ENCODE results near the gene BACE1-AS.

Gene BACE1-AS

DNA sequence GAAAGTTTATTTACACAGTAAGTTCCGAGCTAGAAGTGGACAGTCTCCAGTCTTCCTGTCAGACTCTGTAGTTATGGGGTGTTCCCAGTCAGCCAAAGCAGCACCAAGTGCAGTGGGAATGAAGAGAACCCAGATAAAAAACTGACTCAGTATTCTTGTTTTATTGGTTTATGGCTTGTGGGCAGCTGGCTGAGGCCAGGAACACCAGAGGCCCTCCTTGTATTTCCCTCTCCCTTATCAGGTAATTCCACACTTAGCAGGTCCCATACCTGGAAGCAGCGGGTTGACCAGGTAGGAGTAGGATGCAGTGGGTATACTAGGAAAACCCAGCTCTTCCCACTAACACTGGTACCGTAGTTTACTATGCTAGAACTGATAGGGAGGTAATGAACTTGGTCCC lies 3.5 kb upstream of the BACE1-AS start:
- ChIA-PET CTCF (interaction anchor here (0.6 kb wide), 1 partner anchor 20 kb away, joined by 3 read pairs; no protein-coding TSS in a partner anchor), POLR2A (no interaction called here)
- Histone ChIP-seq H3K9me3 (ENCODE audit: control extremely low read depth in 1 of 5, control insufficient read depth in 4 of 5, insufficient read depth in 2 of 5, low read depth in 1 of 5, low read length in 4 of 5) (no peaks in the 10 kb centered on the region), H3K4me3 (ENCODE audit: control insufficient read depth in 1 of 7, extremely low read depth in 1 of 7, insufficient read depth in 4 of 7, low read depth in 2 of 7, low read length in 6 of 7) (no peak overlapping the region), H3K27me3 (replicated peaks in 2 of 5; ENCODE audit: control insufficient read depth in 4 of 5, insufficient read depth in 5 of 5, low read length in 4 of 5) (no peaks in the 10 kb centered on the region), H3K27ac (ENCODE audit: insufficient read depth in 1 of 2, low read depth in 1 of 2, low read length in 2 of 2, poor library complexity in 1 of 2, severe bottlenecking in 2 of 2) (no peak overlapping the region), H3K4me1 (ENCODE audit: control extremely low read depth in 1 of 4, control insufficient read depth in 4 of 4, insufficient read depth in 4 of 4, low read length in 3 of 4) (no peaks in the 10 kb centered on the region), H3K36me3 (ENCODE audit: control insufficient read depth in 4 of 4, insufficient read depth in 4 of 4, low read length in 3 of 4) (peaks cover 13 to 73% (median 57%) of the 10 kb centered on the region in 4 experiments)
- DNase-seq = no peak
- WGBS (ENCODE audit: insufficient coverage) = 67% methylated on average over 1 of the region's 3 CpGs

DNA sequence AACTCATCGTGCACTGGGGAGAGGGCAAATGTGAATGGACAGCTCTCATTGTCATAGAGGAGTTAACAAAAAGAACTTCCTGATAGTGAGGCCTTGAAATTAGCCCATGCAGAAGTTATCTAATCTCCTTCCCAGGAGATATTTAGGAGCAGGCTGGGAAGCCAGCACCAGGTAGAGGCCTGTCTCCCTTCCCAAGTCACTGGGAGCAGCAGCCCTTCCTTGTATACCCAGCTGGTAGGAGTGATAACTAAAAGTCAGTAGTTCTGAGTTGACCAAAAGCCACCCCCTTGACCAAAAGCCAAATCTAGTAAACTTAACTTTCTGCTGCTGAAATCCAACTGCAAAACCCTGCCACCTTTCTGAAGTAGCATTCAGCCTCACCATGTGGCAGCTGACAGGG lies 1.4 kb upstream of the BACE1-AS start:
- no peak overlapping the region for H3K27ac ChIP-seq (ENCODE audit: insufficient read depth in 1 of 2, low read depth in 1 of 2, low read length in 2 of 2, poor library complexity in 1 of 2, severe bottlenecking in 2 of 2)
- H3K27me3 ChIP-seq (replicated peaks in 2 of 5; ENCODE audit: control insufficient read depth in 4 of 5, insufficient read depth in 5 of 5, low read length in 4 of 5) = no peaks in the 10 kb centered on the region
- H3K4me1 ChIP-seq (ENCODE audit: control extremely low read depth in 1 of 4, control insufficient read depth in 4 of 4, insufficient read depth in 4 of 4, low read length in 3 of 4) = no peaks in the 10 kb centered on the region
- DNase-seq = no peak
- POLR2A ChIA-PET = no interaction called here
- no peaks in the 10 kb centered on the region for H3K9me3 ChIP-seq (ENCODE audit: control extremely low read depth in 1 of 5, control insufficient read depth in 4 of 5, insufficient read depth in 2 of 5, low read depth in 1 of 5, low read length in 4 of 5)
- WGBS (ENCODE audit: insufficient coverage) = 100% methylated on average over 1 of the region's 1 CpG
- peaks cover 11 to 65% (median 52%) of the 10 kb centered on the region in 4 experiments for H3K36me3 ChIP-seq (ENCODE audit: control insufficient read depth in 4 of 4, insufficient read depth in 4 of 4, low read length in 3 of 4)
- CTCF ChIA-PET = no interaction called here
- H3K4me3 ChIP-seq (ENCODE audit: control insufficient read depth in 1 of 7, extremely low read depth in 1 of 7, insufficient read depth in 4 of 7, low read depth in 2 of 7, low read length in 6 of 7) = no peak overlapping the region

DNA sequence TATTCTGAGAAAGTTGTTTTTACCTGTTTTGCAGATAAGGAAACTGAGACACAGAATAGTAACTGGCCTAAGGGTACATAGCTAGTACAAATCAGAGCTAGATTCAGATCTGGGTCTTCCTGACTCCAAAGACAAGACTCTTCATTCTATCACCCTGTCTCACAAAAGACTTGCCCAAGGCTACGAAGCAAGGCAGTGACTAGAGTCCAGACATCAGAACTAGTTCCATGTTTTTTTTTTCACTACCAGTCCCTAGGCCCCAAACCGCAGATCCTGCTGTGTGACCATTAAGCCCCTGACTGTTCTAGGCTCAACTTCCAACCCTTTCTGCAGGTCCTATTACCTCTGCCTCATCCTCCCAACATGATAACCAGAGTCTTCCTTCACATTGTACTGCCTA lies 1.5 kb downstream of the BACE1-AS start:
- Histone ChIP-seq H3K4me1 (ENCODE audit: control extremely low read depth in 1 of 4, control insufficient read depth in 4 of 4, insufficient read depth in 4 of 4, low read length in 3 of 4) (no peaks in the 10 kb centered on the region), H3K4me3 (ENCODE audit: control insufficient read depth in 1 of 7, extremely low read depth in 1 of 7, insufficient read depth in 4 of 7, low read depth in 2 of 7, low read length in 6 of 7) (no peak overlapping the region), H3K27me3 (replicated peaks in 2 of 5; ENCODE audit: control insufficient read depth in 4 of 5, insufficient read depth in 5 of 5, low read length in 4 of 5) (no peaks in the 10 kb centered on the region), H3K36me3 (ENCODE audit: control insufficient read depth in 4 of 4, insufficient read depth in 4 of 4, low read length in 3 of 4) (peaks cover 3 to 54% (median 39%) of the 10 kb centered on the region in 4 experiments), H3K9me3 (ENCODE audit: control extremely low read depth in 1 of 5, control insufficient read depth in 4 of 5, insufficient read depth in 2 of 5, low read depth in 1 of 5, low read length in 4 of 5) (no peaks in the 10 kb centered on the region), H3K27ac (ENCODE audit: insufficient read depth in 1 of 2, low read depth in 1 of 2, low read length in 2 of 2, poor library complexity in 1 of 2, severe bottlenecking in 2 of 2) (no peak overlapping the region)
- POLR2A ChIA-PET = interaction anchor here (0.6 kb wide), 1 partner anchor 11 kb away, joined by 4 read pairs; no protein-coding TSS in a partner anchor
- no peak for DNase-seq
- 100% methylated on average over 2 of the region's 2 CpGs for WGBS (ENCODE audit: insufficient coverage)
- CTCF ChIA-PET = interaction anchor here (0.9 kb wide), 1 partner anchor 9 kb away, joined by 3 read pairs; no protein-coding TSS in a partner anchor

DNA sequence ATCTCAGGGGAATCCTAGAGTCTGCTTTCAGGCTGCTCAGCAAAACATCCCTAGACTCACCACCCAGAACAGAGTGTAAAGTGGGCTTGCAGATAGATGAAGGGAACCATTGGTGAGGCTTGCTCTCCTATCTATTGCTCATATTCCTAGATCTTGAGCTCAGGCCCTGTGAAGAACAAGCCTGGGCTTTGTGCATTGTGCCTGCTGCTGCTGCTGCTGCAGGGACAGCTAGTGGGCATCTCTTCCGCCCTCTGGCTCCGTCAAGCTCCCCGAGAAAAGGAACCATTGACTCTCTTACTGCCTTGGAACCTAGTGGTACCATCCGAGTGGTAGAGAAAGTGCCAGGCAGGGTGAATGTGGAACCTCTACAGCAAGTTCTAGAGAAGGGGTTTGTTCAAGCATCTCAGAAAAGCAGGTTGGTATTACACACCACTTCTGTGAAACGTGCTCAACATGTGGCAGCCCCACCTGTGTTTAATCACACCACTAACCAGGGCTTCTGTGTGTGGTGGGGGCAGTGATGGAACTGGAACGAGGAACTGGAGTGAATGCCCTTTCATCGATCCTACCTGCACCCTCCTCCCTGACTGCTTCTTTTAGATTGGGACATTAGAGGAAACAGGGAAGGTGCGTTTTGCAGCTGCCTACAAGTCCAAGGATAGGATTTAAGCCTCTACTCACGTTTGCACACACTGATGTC lies 4.4 kb downstream of the BACE1-AS start:
- DNase-seq = no peak
- H3K27me3 ChIP-seq (replicated peaks in 2 of 5; ENCODE audit: control insufficient read depth in 4 of 5, insufficient read depth in 5 of 5, low read length in 4 of 5) = no peaks in the 10 kb centered on the region
- ChIA-PET CTCF (no interaction called here), POLR2A (no interaction called here)
- peaks cover 0 to 27% (median 15%) of the 10 kb centered on the region in 4 experiments for H3K36me3 ChIP-seq (ENCODE audit: control insufficient read depth in 4 of 4, insufficient read depth in 4 of 4, low read length in 3 of 4)
- WGBS (ENCODE audit: insufficient coverage) = 98% methylated on average over 6 of the region's 9 CpGs
- no peaks in the 10 kb centered on the region for H3K9me3 ChIP-seq (ENCODE audit: control extremely low read depth in 1 of 5, control insufficient read depth in 4 of 5, insufficient read depth in 2 of 5, low read depth in 1 of 5, low read length in 4 of 5)
- H3K27ac ChIP-seq (ENCODE audit: insufficient read depth in 1 of 2, low read depth in 1 of 2, low read length in 2 of 2, poor library complexity in 1 of 2, severe bottlenecking in 2 of 2) = no peak overlapping the region
- no peak overlapping the region for H3K4me3 ChIP-seq (ENCODE audit: control insufficient read depth in 1 of 7, extremely low read depth in 1 of 7, insufficient read depth in 4 of 7, low read depth in 2 of 7, low read length in 6 of 7)
- peaks cover 0 to 3% (median 0%) of the 10 kb centered on the region in 4 experiments for H3K4me1 ChIP-seq (ENCODE audit: control extremely low read depth in 1 of 4, control insufficient read depth in 4 of 4, insufficient read depth in 4 of 4, low read length in 3 of 4)

DNA sequence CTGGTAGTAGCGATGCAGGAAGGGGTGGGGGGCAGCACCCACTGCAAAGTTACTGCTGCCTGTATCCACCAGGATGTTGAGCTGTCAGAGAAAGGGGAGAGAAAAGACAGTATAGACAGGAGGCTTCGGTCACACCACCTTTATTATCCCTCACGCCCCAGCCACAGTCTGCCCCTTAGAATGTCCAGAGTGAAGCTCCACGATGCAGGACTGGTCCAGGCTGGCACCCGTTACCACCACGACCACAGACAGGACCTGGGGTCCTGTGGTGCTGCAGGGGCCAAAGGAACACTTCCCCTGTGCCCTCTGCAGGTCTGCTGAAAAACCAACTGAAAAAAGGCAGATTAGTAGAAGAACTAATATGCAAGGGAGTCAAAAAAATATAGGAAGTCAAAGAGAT lies 5.7 kb downstream of the BACE1-AS start:
- 82% methylated on average over 5 of the region's 6 CpGs for WGBS (ENCODE audit: insufficient coverage)
- Histone ChIP-seq H3K9me3 (ENCODE audit: control extremely low read depth in 1 of 5, control insufficient read depth in 4 of 5, insufficient read depth in 2 of 5, low read depth in 1 of 5, low read length in 4 of 5) (no peaks in the 10 kb centered on the region), H3K27ac (ENCODE audit: insufficient read depth in 1 of 2, low read depth in 1 of 2, low read length in 2 of 2, poor library complexity in 1 of 2, severe bottlenecking in 2 of 2) (no peak overlapping the region), H3K27me3 (replicated peaks in 2 of 5; ENCODE audit: control insufficient read depth in 4 of 5, insufficient read depth in 5 of 5, low read length in 4 of 5) (no peaks in the 10 kb centered on the region), H3K36me3 (ENCODE audit: control insufficient read depth in 4 of 4, insufficient read depth in 4 of 4, low read length in 3 of 4) (peaks cover 0 to 19% (median 8%) of the 10 kb centered on the region in 4 experiments), H3K4me3 (ENCODE audit: control insufficient read depth in 1 of 7, extremely low read depth in 1 of 7, insufficient read depth in 4 of 7, low read depth in 2 of 7, low read length in 6 of 7) (no peak overlapping the region), H3K4me1 (ENCODE audit: control extremely low read depth in 1 of 4, control insufficient read depth in 4 of 4, insufficient read depth in 4 of 4, low read length in 3 of 4) (peaks cover 0 to 3% (median 0%) of the 10 kb centered on the region in 4 experiments)
- CTCF ChIA-PET = no interaction called here
- POLR2A ChIA-PET = no interaction called here
- DNase-seq = no peak

DNA sequence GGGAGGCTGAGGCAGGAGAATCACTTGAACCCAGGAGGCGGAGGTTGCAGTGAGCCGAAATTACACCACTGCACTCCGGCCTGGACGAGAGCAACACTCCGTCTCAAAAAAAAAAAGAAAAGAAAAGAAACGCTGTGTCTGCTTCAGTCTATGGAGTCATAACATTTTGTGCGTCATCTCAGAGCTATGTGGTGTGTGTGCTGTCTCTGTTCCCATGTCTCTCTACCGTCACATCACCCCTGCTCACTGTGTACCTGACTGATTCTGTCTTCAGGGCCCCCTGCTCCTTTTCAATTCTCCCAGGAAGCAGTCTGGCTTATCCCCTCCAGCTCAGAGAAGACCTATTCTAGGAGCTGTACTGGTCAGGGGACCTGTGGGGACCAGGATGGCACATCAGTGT lies 7.0 kb downstream of the BACE1-AS start:
- DNase-seq = no peak
- CTCF ChIA-PET = no interaction called here
- Histone ChIP-seq H3K9me3 (ENCODE audit: control extremely low read depth in 1 of 5, control insufficient read depth in 4 of 5, insufficient read depth in 2 of 5, low read depth in 1 of 5, low read length in 4 of 5) (no peaks in the 10 kb centered on the region), H3K27ac (ENCODE audit: insufficient read depth in 1 of 2, low read depth in 1 of 2, low read length in 2 of 2, poor library complexity in 1 of 2, severe bottlenecking in 2 of 2) (no peak overlapping the region), H3K4me1 (ENCODE audit: control extremely low read depth in 1 of 4, control insufficient read depth in 4 of 4, insufficient read depth in 4 of 4, low read length in 3 of 4) (peaks cover 0 to 3% (median 0%) of the 10 kb centered on the region in 4 experiments), H3K27me3 (replicated peaks in 2 of 5; ENCODE audit: control insufficient read depth in 4 of 5, insufficient read depth in 5 of 5, low read length in 4 of 5) (no peaks in the 10 kb centered on the region), H3K36me3 (ENCODE audit: control insufficient read depth in 4 of 4, insufficient read depth in 4 of 4, low read length in 3 of 4) (peaks cover 0 to 14% (median 3%) of the 10 kb centered on the region in 4 experiments), H3K4me3 (ENCODE audit: control insufficient read depth in 1 of 7, extremely low read depth in 1 of 7, insufficient read depth in 4 of 7, low read depth in 2 of 7, low read length in 6 of 7) (no peak overlapping the region)
- POLR2A ChIA-PET = no interaction called here
- WGBS (ENCODE audit: insufficient coverage) = 98% methylated on average over 6 of the region's 8 CpGs

DNA sequence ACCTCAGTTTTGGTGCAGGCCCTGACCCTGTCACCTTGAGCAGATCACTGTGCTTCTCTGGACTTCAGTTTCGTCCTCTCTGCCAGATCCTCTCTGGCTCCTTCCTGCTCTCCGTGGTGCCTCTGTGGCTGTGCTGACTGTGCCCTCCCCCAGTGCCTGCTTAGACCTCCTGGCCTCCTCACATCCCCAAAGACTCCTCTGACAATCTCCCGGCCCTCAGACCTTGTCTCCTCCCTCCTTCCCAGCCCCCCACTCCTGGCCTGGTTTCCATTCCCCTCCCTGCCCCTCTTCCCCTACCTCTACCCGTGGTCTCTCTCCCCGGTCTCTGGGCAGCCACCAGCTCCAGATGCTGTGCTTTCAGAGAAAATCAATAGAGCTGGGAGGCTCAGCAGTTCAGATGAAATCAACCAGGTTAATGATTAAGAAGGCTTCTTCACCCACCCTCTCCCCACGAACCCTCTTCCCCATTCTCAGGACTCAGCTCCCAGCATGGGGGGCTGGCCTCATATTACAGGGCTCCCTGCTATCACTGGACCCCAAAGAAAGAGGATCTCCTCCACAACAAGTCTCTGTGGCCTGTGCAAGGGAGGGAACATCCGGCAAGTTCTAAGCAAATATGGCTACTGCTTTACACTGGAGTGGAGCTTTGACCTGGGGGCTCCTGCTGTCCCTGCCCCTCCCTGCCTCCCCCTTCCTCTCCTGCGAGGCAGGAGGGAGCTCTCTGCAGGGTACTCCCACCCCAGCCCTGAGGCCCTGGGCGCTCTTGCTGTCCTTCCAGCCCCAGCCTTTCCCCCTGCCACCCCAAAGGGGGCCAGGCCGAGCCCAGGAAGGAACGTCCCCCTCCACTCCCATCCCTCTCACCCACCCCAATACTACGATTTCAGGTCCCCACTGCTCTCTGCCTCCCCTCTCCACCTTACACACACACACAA lies 8.5 kb downstream of the BACE1-AS start:
- CTCF ChIA-PET = no interaction called here
- POLR2A ChIA-PET = no interaction called here
- no peaks in the 10 kb centered on the region for H3K27me3 ChIP-seq (replicated peaks in 2 of 5; ENCODE audit: control insufficient read depth in 4 of 5, insufficient read depth in 5 of 5, low read length in 4 of 5)
- no peak overlapping the region for H3K4me3 ChIP-seq (ENCODE audit: control insufficient read depth in 1 of 7, extremely low read depth in 1 of 7, insufficient read depth in 4 of 7, low read depth in 2 of 7, low read length in 6 of 7)
- H3K9me3 ChIP-seq (ENCODE audit: control extremely low read depth in 1 of 5, control insufficient read depth in 4 of 5, insufficient read depth in 2 of 5, low read depth in 1 of 5, low read length in 4 of 5) = no peaks in the 10 kb centered on the region
- H3K27ac ChIP-seq (ENCODE audit: insufficient read depth in 1 of 2, low read depth in 1 of 2, low read length in 2 of 2, poor library complexity in 1 of 2, severe bottlenecking in 2 of 2) = no peak overlapping the region
- no peak for DNase-seq
- peaks cover 0 to 9% (median 0%) of the 10 kb centered on the region in 4 experiments for H3K36me3 ChIP-seq (ENCODE audit: control insufficient read depth in 4 of 4, insufficient read depth in 4 of 4, low read length in 3 of 4)
- peaks cover 0 to 3% (median 0%) of the 10 kb centered on the region in 4 experiments for H3K4me1 ChIP-seq (ENCODE audit: control extremely low read depth in 1 of 4, control insufficient read depth in 4 of 4, insufficient read depth in 4 of 4, low read length in 3 of 4)
- 84% methylated on average over 6 of the region's 12 CpGs for WGBS (ENCODE audit: insufficient coverage)

Measured in common myeloid progenitor, CD34-positive (primary cell).